ENCODE data around the gene LHX2. TPM values are rescaled to one million over a fixed set of nuclear protein-coding genes. Genes with fewer than 3 reads are reported as not detected.

LHX2 gene
- polyA plus RNA-seq, 3 donors = 0.12 TPM; not detected in 2

DNA sequence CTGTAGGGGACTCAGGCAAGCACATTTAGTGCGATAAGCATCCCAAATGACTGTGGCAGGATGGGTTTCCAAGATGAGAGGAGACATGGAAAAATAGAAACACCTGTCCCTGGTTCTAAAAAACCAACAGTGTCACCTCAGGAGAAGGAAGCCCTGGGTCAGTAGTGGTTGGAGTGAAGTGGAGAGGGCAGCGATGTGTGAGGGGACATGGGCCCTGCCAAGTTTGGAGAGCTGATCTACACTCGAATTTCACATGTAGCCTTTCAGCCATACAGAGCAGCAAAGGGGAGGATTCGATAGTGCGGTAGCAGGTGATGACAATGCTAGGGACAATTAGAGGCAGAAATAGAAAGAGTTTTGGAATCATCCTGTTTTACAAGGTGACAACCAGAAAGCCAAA, 32.6 kb upstream of the LHX2 start:
- H3K9ac ChIP-seq (ENCODE audit: insufficient read depth, low read length, poor library complexity, severe bottlenecking) = no peak overlapping the region
- H3K4me3 ChIP-seq (replicated peaks in 1 of 3; ENCODE audit: low read depth in 2 of 3, low read length in 3 of 3) = no peak overlapping the region
- no peaks in the 10 kb centered on the region for H3K79me2 ChIP-seq (ENCODE audit: insufficient read depth, low read length)
- Mint-ChIP-seq H3K9me3 (peaks cover 13 to 18% (median 16%) of the 10 kb centered on the region in 7 donors), H3K27me3 (ENCODE audit: low read depth in 3 of 3) (peaks cover 22 to 40% (median 38%) of the 10 kb centered on the region in 3 donors), H3K27ac (peak overlapping the region in 1 of 7 donors; percentile 47), H3K36me3 (peaks cover 2 to 10% of the 10 kb centered on the region in 2 donors), H3K4me1 (no peaks in the 10 kb centered on the region), H3K4me3 (peak overlapping the region in 1 of 2 donors; percentile 40)
- peaks cover 13 to 15% of the 10 kb centered on the region in 2 donors for H3K9me3 ChIP-seq (replicated peaks in 1 of 2; ENCODE audit: control insufficient read depth in 1 of 2, insufficient read depth in 1 of 2, low read length in 2 of 2)
- intact Hi-C loops (cut with micrococcal nuclease) = loop anchor here in 1 of 2 donors (2.0 kb wide), 1 partner anchor 16 kb away; no protein-coding TSS in a partner anchor
- H3K4me1 ChIP-seq (ENCODE audit: control insufficient read depth in 1 of 2, insufficient read depth in 2 of 2, low read length in 2 of 2) = no peaks in the 10 kb centered on the region
- H2AFZ ChIP-seq (ENCODE audit: insufficient read depth, low read depth, low read length, poor library complexity, severe bottlenecking) = no peak overlapping the region
- no peaks in the 10 kb centered on the region for H4K20me1 ChIP-seq (ENCODE audit: insufficient read depth, low read length)
- DNase-seq = no peak
- WGBS (ENCODE audit: insufficient coverage) = 100% methylated on average over 4 of the region's 5 CpGs
- H3K4me2 ChIP-seq (replicated peaks; ENCODE audit: extremely low read depth, low read length, poor library complexity, severe bottlenecking) = no peak overlapping the region
- no peaks in the 10 kb centered on the region for H3K36me3 ChIP-seq (replicated peaks in 1 of 2; ENCODE audit: control insufficient read depth in 1 of 2, insufficient read depth in 2 of 2, low read length in 2 of 2)
- no peak overlapping the region for H3K27ac ChIP-seq (ENCODE audit: low read depth in 1 of 2, low read length in 2 of 2)
- peaks cover 9 to 22% of the 10 kb centered on the region in 2 donors for H3K27me3 ChIP-seq (ENCODE audit: control insufficient read depth in 2 of 2, insufficient read depth in 2 of 2, low read length in 2 of 2)
- TF ChIP-seq CTCF (IDR thresholded peaks at IDR 0.05) = no peak

DNA sequence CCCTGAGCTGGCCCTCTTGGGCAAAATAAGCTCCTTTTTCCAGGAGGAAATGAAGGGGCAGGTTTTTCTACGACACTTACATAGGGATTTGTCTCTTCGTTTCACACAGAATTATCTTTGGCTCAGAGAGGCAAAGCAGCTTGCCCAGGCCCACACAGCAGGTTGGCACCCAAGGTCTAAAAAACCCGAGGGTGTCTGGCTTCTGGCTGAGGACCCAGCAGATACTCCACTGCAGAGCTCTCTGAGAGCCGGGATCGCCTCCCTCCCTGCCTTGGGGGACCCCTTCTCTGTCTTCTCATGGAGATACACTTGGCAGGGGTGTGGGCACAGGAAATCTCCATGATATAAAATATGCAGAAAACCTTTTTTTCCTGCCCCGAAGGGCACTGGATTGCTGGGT, 29.0 kb upstream of the LHX2 start:
- no peak overlapping the region for H3K9ac ChIP-seq (ENCODE audit: insufficient read depth, low read length, poor library complexity, severe bottlenecking)
- Mint-ChIP-seq H3K9me3 (peaks cover 13 to 18% (median 16%) of the 10 kb centered on the region in 7 donors), H3K27ac (peak overlapping the region in 1 of 7 donors; percentile 21), H3K36me3 (peaks cover 2 to 10% of the 10 kb centered on the region in 2 donors), H3K27me3 (ENCODE audit: low read depth in 3 of 3) (peaks cover 25 to 50% (median 46%) of the 10 kb centered on the region in 3 donors), H3K4me1 (no peaks in the 10 kb centered on the region), H3K4me3 (no peak overlapping the region)
- peaks cover 9 to 28% of the 10 kb centered on the region in 2 donors for H3K27me3 ChIP-seq (ENCODE audit: control insufficient read depth in 2 of 2, insufficient read depth in 2 of 2, low read length in 2 of 2)
- H3K27ac ChIP-seq (ENCODE audit: low read depth in 1 of 2, low read length in 2 of 2) = no peak overlapping the region
- intact Hi-C loops (cut with micrococcal nuclease) = no loop called here
- H3K36me3 ChIP-seq (replicated peaks in 1 of 2; ENCODE audit: control insufficient read depth in 1 of 2, insufficient read depth in 2 of 2, low read length in 2 of 2) = no peaks in the 10 kb centered on the region
- H2AFZ ChIP-seq (ENCODE audit: insufficient read depth, low read depth, low read length, poor library complexity, severe bottlenecking) = no peak overlapping the region
- peaks cover 13 to 15% of the 10 kb centered on the region in 2 donors for H3K9me3 ChIP-seq (replicated peaks in 1 of 2; ENCODE audit: control insufficient read depth in 1 of 2, insufficient read depth in 1 of 2, low read length in 2 of 2)
- H3K79me2 ChIP-seq (ENCODE audit: insufficient read depth, low read length) = no peaks in the 10 kb centered on the region
- H3K4me2 ChIP-seq (replicated peaks; ENCODE audit: extremely low read depth, low read length, poor library complexity, severe bottlenecking) = no peak overlapping the region
- no peaks in the 10 kb centered on the region for H4K20me1 ChIP-seq (ENCODE audit: insufficient read depth, low read length)
- H3K4me1 ChIP-seq (ENCODE audit: control insufficient read depth in 1 of 2, insufficient read depth in 2 of 2, low read length in 2 of 2) = no peaks in the 10 kb centered on the region
- no peak for TF ChIP-seq CTCF (IDR thresholded peaks at IDR 0.05)
- no peak for DNase-seq
- 93% methylated on average over 3 of the region's 6 CpGs for WGBS (ENCODE audit: insufficient coverage)
- H3K4me3 ChIP-seq (replicated peaks in 1 of 3; ENCODE audit: low read depth in 2 of 3, low read length in 3 of 3) = no peak overlapping the region

All from CD14-positive monocyte (primary cell).